ENCODE measurements around the gene SST.
A peak's percentile ranks its signal among the peaks of the same experiment; 100 is the strongest.
"Not testable (repeated sequence)": the region's sequence is repeated elsewhere in the genome, so short reads cannot be mapped to it uniquely, and the experiment has no call there.

SST gene

DNA sequence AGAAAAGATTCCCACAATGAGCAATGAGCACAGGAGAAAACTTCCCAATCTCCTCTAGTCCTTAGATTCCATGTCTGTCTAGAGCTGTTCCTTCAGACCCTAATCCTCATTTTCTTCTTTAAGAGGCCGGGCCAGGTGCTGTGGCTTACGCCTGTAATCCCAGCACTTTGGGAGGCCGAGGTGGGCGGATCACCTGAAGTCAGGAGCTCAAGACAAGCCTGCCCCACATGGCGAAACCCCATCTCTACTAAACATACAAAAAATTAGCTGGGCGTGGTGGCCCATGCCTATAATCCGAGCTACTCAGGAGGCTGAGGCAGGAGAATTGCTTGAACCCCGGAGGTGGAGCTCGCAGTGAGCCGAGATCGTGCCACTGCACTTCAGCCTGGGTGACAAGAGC, 11.6 kb upstream of the SST start:
- DNase-seq = not testable (repeated sequence)

DNA sequence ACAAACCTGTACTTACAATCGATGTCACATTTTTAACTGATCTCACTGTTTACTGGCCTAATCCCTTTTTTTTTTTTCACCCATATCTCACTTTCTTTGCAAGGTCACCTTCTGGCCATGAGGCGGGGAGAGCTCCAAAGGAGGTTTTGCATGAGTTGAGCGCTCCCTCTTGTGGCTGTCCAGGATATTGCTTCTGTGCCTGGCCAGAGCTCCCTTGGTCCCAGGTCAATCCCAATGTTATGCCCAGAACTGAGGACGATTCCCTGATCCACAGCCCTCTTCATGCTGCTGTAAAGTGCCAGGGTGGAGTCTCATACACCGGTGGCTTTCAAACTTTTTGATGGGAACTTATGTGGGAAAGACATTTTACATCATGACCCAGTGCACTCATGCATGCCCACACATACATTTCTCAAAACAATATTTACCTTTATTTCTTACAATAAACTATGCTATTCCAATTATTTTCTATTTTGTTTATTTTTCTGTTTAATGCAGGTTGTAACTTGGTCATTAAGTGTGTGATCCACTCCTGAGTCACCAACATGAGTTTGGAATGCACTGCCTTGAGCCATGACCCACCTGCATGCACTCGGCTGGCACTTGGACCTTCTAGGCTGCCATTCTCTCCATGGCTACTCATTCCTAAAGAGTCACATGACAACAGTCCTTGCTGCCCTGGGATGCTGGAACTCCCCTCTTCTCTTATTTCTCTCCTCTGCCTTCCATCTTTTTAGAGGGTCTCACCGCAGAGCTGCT, 9.6 kb upstream of the SST start:
- DNase-seq = peak; percentile 16

DNA sequence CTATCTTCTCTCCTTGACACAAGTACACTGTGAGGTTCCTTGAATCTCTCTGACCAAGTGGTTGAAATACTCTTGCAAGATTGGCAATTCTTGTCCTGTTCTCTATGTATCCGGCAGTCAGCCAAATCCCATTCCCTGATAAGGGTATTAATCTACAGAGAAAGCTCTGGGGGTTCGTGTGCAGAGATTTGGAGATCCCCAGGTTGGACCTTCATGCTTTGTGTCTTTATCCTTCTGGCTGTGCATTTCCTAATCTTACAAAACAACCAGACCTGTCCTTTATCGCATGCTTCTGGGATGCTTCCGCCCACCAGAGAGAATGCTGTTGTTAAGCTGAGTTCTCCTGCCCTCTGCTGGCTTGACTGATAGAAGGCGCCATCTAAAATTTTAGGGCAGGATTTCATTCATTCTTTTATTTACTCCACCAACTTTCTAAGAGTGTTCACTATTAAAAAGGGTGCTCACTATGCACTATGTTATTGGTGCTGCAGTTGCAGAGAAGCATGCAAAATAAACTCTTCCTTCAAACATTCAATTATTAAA, 8.6 kb upstream of the SST start:
- peak; percentile 6 for DNase-seq

DNA sequence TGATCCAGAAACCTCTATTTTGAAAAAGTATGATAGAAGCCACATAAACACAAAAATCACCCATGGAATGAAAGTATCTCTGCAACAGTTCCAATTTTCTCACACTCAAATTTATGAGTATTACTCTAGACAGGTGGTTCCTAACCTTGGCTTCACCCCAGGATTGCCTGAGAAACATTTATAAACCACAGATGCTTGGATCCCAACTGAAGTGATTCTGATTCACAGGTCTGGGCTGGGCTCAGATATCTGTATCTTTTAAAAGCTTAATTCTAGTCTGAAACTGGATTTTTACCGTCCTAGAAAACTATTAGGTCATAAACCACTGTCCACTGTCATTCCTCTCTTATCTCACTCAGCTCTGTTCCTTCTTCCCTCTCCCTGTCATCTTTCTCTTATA, 7.4 kb upstream of the SST start:
- no peak for DNase-seq

DNA sequence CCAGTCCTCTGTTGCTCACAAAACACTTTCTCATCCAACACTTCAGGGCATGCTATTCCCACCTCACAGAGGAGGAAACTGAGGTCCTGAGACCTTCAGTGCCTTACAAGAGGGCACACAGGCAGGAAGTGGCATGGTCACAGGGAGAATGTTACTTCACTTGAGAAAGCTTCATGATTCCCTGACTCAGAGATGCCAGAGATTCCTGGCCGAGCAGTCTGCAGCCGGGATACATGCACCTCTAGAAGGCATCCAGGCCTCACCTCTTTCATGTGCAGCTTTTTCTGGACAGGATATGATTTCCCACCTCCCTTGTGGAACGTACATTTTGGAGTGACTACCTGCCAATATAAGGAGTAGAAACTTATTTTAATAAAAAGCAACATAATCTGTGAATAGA, 2.8 kb upstream of the SST start:
- no peak for DNase-seq

DNA sequence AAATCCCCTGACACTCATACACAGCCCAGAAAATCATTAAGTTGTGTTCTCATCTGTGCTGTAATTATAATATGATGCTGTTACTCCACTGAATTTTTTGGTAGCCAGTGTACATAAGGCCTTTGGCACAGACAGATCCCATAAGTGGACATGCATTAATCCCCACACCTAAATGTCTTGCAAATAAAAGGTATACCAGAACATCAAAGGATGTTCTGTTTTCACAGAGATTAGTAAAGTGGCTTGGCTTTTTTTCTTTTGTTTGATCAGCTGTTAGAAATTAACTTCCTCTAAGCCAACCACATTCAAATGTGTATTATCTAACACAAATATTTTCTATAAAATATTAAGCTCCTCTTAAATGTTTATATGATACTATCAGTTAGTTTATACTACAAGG, 2.7 kb downstream of the SST start:
- no peak for DNase-seq

DNA sequence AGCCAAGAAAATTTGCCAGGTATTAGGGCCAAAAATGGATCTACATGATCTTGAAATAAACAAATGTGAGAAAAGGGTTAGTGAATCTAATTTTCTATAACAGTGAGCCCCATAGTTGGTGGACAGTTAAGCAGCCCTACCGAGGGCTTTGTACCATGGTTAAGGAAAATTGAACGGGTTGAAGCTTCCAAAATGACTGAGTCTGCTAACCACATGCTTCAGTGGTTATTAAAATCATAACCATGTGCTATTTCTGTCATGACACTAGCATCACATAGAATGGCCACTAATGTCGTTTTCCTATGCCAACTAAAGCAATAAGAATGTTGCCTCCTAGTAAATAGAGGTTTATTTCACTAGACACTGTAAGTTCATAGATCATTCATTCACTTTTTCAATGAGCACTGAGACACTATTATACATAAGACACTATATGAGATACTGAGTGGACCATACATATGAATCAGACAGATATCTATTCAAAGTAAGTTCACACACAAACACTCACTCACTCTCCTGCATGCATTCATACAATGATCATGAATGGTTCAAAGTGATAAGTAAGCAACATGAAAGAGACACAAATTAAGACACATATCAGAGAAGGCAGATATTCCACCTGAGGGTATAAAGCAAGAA, 4.3 kb downstream of the SST start:
- DNase-seq = no peak

GRCh38 chr3:187665010-187665409, 5.2 kb downstream of the SST start:
- DNase-seq = no peak

GRCh38 chr3:187662848-187663409, 7.3 kb downstream of the SST start:
- DNase-seq = no peak

DNA sequence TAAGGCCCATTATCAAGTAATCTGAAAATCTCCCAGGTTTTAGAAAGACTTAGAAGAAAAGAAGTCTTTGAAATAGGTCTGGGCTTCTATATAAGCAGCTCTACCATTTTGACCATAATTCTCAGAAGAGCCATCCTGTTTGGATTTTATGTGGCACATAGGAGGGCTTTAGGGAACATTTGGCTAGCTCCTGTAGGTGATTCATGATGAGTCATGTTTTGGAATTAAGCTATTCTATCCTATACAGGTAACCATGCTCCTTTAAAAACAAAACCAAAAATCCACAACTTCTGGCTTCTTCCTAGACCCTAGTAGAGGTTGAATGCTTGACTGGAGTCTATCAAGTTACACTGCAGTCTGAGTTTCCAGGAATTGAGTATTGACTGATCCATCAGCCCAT, 8.9 kb downstream of the SST start:
- no peak for DNase-seq

- no peak for DNase-seq
Measured at GRCh38 chr3:187651282-187651681, 18.9 kb downstream of the SST start.

DNA sequence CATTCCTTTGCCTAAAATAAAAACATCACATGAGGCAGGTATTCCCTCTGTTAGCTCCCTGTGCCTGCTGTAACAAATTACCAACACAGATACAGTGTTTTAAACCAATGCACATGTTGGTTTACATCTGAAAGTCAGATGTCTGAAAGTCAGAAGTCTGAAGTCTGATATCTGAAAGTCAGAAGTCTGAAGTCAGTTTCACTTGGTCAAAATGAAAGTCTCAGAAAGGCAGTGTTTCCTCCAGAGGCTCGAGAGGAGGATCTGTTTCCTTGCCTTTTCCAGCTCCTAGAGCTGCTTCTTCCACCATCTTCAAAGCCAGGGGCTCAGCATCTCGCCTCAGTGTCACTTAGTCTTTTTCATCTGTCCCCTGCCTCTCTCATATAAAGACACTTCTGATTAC, 22.0 kb downstream of the SST start:
- no peak for DNase-seq

DNA sequence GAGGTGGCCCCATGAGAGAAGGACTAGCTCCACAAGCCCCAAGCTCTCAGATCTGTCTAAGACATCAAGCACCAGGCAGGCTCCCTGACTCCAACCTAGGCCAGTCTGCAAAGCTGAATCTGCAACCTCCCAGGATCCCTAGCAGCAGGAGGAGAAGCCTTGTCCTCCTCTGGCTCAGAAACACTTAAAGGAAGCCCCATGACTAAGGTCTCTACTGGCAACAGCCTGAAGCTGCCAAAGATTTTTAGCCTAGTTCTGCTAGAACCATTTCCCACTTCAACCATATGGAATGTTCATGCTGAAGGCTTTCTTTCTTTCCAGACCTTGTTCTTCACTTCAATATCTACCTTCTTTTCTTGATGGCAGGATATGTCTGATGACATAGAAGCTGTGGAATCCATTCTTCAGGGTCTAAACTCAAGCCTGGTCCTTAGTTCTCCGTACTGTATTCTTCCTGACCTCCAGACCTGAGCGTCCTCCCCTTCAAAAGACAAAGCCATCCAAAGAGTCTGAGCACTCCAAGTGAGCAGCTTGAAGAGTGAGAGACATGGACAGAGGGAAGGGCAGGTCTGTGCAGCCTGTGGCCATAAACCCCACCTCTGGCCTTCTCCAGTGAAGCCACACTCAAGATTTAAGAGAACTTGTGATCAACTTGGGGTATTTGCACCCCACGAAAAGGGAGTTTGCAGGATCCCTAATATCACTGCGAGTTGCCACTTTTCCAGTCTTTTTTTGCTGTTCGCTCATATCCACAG, 23.1 kb downstream of the SST start:
- no peak for DNase-seq

GRCh38 chr3:187645379-187645778, 24.8 kb downstream of the SST start:
- not testable (repeated sequence) for DNase-seq

GRCh38 chr3:187642861-187643260, 27.3 kb downstream of the SST start:
- no peak for DNase-seq

DNA sequence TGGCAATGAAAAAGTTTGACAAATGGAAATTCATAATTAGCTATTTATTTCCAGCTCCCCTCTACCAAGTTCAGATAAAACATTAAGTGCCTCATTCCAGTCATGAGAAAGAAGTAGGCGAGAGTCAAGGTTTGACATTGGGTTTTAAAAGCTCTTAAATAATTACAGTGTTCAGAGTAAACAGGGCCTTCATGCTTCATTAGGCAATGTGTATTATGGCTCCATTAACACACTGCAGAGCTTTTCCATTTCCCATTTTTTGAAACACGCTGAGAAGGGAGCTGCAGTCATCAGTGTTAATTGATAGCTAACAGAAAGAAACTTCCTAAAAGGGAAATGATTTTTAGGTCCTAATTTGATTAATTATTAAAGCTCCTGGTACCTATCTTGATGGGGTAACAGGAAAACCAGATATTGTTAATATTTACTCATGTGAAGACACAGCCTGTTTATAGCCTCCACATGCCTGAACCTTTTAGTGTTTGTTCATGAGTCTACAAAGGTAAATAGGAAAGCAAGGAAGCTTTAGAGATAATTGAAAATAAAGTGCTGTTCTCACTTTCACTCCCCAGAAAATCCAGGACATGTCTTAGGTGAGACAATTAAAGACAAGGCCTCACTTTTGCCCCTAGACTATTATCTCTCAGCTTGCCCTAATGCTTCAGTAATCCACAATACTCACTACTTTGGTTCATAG, 28.7 kb downstream of the SST start:
- DNase-seq = no peak

- DNase-seq = no peak
Measured at GRCh38 chr3:187640569-187641059, 29.6 kb downstream of the SST start.

DNA sequence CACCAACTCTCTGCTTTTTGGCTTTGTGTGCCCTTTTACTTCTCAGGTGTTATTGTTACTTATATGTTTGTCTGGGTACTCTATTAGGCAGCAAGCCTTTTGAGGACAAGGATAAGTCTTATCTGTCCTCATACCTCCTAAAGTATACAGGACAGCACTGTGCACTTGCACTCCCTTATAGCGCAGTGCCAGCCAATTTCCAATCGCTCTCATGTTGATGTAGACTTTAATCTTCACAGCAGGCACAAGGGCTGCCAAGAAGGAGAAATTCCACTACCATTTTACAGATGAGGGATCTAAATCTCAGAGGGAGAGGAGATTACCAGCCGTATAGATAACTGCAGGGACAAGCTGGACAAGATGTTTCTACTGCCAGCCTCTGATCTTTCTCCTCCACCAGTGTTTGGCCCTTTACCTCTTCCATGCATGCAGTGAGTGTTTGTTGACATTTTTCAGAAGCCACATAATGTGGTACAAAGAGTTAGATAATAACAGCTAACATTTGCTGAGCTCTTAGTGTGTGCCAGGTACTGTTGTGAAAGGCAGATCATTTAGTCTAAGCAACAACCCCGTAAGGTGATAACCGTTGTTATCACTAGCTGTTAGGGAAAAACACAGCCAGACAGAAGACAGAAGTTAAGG, 30.1 kb downstream of the SST start:
- DNase-seq = no peak

GRCh38 chr3:187636528-187636927, 33.7 kb downstream of the SST start:
- DNase-seq = no peak

GRCh38 chr3:187630404-187630803, 39.8 kb downstream of the SST start:
- no peak for DNase-seq

DNA sequence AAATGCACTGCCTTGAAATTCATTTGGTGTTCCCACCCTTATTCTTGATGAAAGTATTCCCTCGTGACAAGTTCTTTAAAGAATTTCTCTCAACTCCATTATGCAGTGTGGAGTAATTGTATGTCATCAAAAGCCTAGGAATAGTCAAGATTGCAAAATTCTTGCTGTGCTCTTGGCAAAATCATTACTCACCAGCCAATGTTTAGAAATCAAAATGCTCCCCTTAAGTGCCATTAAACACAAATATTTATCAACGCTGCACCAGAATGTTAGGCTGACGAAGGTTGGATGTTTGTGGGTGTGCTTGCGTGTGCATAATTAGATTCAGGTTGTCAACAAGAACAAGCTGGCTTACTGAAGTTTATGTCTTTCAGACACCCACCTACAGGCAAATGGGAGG, 40.5 kb downstream of the SST start:
- DNase-seq = no peak

DNA sequence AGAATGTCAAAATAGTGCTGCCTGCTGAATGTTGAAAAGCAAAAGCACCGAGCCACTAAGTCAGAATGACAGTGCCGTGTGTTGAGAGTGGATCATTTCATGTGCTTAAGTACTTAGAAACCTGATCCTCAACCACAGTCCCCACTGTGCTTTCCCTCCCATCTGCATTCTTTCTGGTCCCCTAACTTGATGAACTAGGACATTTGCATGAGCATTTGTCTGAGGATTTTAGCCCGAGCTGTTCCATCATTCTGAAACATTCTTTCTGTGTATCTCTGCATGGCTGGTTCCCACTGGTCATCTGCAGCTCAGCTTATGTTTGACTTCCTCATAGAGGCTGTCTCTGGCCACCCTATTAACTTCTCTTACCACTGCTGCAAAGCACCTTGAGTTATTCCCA, 42.0 kb downstream of the SST start:
- peak; percentile 43 for DNase-seq

Measured in NCI-H187 treated with DMSO at 0.1 percent for 48 hours (cell line).